Right lobe of liver (tissue), 6 donors: ENCODE data around the gene CACNA2D4. TPM values are rescaled to one million over a fixed set of nuclear protein-coding genes. Genes with fewer than 3 reads are reported as not detected.

Experiments
- ATAC-seq, 4 donors: fragments of 200-7000 bp; cut with Tn5 transposase; one replicate each; pipeline ENCODE4 v1.9.1; 2020; ENCODE audit warnings: mild to moderate bottlenecking in 4 of 4, moderate library complexity in 4 of 4
- DNase-seq, 3 donors: peaks; one replicate each; pipeline ENCODE4 v3.0.0-alpha.2; 2020
- H3K27ac ChIP-seq, 3 donors: fragments of 200-600 bp; one replicate each; pipeline ENCODE4 v1.8.0; 2022
- H3K27me3 ChIP-seq, 2 donors: fragments of 200-600 bp; one replicate each; pipeline ENCODE4 v1.8.0; 2022
- H3K36me3 ChIP-seq, 4 donors: fragments of 200-600 bp; sonication (generic) in 1 of 4; one replicate each; pipeline versions ENCODE4 v1.5.1 to v1.8.0; 2017 to 2022; ENCODE audit warnings: control low read depth in 1 of 4
- H3K4me1 ChIP-seq, 4 donors: fragments of 200-600 bp; sonication (generic) in 1 of 4; one replicate each; pipeline versions ENCODE4 v1.5.1 to v1.8.0; 2017 to 2022; ENCODE audit warnings: control low read depth in 1 of 4
- H3K4me3 ChIP-seq, 3 donors: fragments of 200-600 bp; one replicate each; pipeline ENCODE4 v1.8.0; 2022
- H3K9me3 ChIP-seq, 4 donors: fragments of 200-600 bp; sonication (generic) in 1 of 4; one replicate each; pipeline versions ENCODE4 v1.5.1 to v1.8.0; 2017 to 2022; ENCODE audit warnings: control low read depth in 1 of 4
- CTCF ChIP-seq, 4 donors: fragments of 200-600 bp in 3 of 4; fragments of 450-650 bp in 1 of 4; IDR thresholded peaks; one replicate each; pipeline versions ENCODE4 v1.5.1 to v1.8.0; 2016 to 2022; ENCODE audit warnings: antibody characterized with exemption in 4 of 4, mild to moderate bottlenecking in 2 of 4
- POLR2A ChIP-seq: fragments of 450-650 bp; IDR thresholded peaks from one replicate; pipeline ENCODE4 v1.6.1; 2017; ENCODE audit warnings: antibody characterized with exemption, mild to moderate bottlenecking
- WGBS: methylation state at CpG from one replicate; pipeline ENCODE4 v1.1.6; 2018; ENCODE audit warnings: low coverage, low lambda C conversion rate; ENCODE audit not compliant: insufficient coverage; ENCODE audit errors: missing lambda C conversion rate; 5-methylcytosine and 5-hydroxymethylcytosine counted together
- intact Hi-C, 2 donors: fragments of 100-400 bp; cut with DNase I; formaldehyde crosslinking; loops; one replicate each; pipeline versions ENCODE4 v1.11.2 to v1.14.1; 2022
- total RNA-seq, 6 experiments: library from RNA; depleted of rRNA in 2 of 6; stranded (reverse); fragments of >200 nt in 2 of 6; fragmentation: NEBNext Ultra II Directional in 3 of 6; extraction: Animal tissue kit (Norgen Biotek cat#: 25700) in 3 of 6; gene quantifications; one replicate each; pipeline versions ENCODE4 v1.1.0 to v1.2.4, GENCODE V29; 2016 to 2023
- donor health status: DM: no; HTN: yes; CAD: no.
- donor health status: DM: no; HTN: no; CAD: no.
- donor health status: DM: no; HTN: no; CAD: no.
- donor health status: DM: no; HTN: yes; CAD: no.
- donor health status: DM: no; HTN: yes; CAD: no.

Gene CACNA2D4
- total RNA-seq, 6 experiments from 2014 or later: 0.87 to 1.9 (median 0.96) TPM

DNA sequence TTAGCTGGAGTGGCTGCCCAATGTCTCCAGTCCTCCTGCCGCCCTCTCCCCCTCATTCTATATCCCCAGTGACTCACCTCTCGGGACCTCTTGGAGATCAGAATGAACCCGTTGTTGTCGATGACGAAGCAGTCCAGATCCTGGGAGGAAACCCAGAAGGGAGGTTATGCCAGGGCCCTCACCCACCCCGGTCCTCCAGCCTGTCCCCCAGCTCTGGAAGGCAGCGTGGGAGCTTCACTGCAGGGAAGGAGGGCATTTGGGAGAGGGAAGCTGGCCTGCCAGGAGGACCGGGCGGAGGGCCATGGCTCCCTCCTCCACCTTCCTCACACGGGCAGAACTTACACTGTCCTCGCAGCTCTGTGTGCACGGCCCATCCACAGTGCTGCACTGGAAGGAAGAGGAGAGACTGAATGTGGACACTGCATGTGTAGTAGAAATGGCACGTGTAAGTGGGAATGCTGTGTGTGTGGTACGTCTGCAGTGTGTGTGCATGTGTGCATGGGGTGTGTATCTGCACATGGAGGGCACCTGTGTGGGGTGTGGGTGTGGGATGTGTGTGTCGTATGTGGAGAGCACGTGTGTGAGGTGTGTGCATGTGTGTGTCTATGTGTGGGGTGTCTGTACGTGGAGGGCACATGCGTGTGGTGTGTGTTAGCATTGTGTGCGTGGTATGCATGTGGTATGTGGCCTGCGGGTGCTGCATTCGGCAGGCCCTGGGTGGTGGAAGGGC is 108.1 kb downstream of the CACNA2D4 start:
- no peaks in the 10 kb centered on the region for H3K4me1 ChIP-seq
- H3K4me3 ChIP-seq: no peak overlapping the region
- no peaks in the 10 kb centered on the region for H3K27me3 ChIP-seq
- ATAC-seq: no peak
- intact Hi-C loops: no loop called here
- TF ChIP-seq CTCF (IDR thresholded peaks at IDR 0.05): no peak
- TF ChIP-seq POLR2A: no peak
- DNase-seq: peak in 1 of 3 donors; percentile 17
- 82% methylated on average over 9 of the region's 21 CpGs for WGBS
- no peaks in the 10 kb centered on the region for H3K36me3 ChIP-seq
- H3K9me3 ChIP-seq: no peaks in the 10 kb centered on the region
- no peak overlapping the region for H3K27ac ChIP-seq

DNA sequence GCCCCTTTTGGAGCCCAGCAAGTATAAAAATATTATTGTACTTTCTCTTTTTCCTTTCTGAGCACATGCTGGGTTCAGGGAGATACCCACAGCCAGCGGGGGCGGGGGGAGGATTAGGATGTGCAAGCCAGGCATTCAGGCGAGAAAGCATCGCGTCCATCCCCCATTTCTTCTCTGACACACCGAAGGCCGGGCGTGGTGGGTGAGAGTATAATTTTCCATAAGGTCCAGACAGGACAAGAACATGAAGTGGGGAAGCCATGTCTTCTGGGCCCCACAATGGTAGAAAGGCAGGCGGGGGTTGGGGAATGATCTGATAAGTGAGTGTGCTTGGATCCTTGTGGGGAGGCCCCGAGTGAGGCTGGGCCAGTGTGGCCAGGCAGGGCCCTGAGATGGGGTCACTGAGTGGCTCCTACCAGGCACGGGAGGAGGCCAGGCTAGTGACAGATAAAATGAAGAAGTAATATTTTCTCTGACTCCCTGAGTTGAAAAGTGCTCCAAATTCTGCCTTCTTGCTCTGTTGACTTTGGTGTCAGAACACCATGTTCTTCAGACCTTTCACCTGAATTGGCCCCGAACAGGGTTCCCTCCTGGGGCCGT is 108.8 kb downstream of the CACNA2D4 start:
- no peaks in the 10 kb centered on the region for H3K36me3 ChIP-seq
- intact Hi-C loops: loop anchor here in 1 of 2 donors (5.0 to 10.0 kb wide), 2 partner anchors 118 to 225 kb away; no protein-coding TSS in a partner anchor
- no peak overlapping the region for H3K4me3 ChIP-seq
- H3K9me3 ChIP-seq: no peaks in the 10 kb centered on the region
- DNase-seq (peak in 1 of 3 donors; percentile 35), ATAC-seq (no peak)
- no peaks in the 10 kb centered on the region for H3K27me3 ChIP-seq
- 79% methylated on average over 7 of the region's 13 CpGs for WGBS
- no peaks in the 10 kb centered on the region for H3K4me1 ChIP-seq
- no peak overlapping the region for H3K27ac ChIP-seq
- TF ChIP-seq POLR2A: no peak
- TF ChIP-seq CTCF (IDR thresholded peaks at IDR 0.05): no peak

GRCh38 chr12:1808798-1809480 is 109.5 kb downstream of the CACNA2D4 start:
- Histone ChIP-seq H3K36me3 (no peaks in the 10 kb centered on the region), H3K27ac (no peak overlapping the region), H3K27me3 (no peaks in the 10 kb centered on the region), H3K4me1 (no peaks in the 10 kb centered on the region), H3K4me3 (no peak overlapping the region), H3K9me3 (no peaks in the 10 kb centered on the region)
- intact Hi-C loops: loop anchor here in 1 of 2 donors (5.0 to 10.0 kb wide), 2 partner anchors 118 to 226 kb away; no protein-coding TSS in a partner anchor
- ATAC-seq (no peak), DNase-seq (peak in 2 of 3 donors; percentile 16 to 53)
- no peak for TF ChIP-seq CTCF (IDR thresholded peaks at IDR 0.05)
- no peak for TF ChIP-seq POLR2A
- 81% methylated on average over 15 of the region's 22 CpGs for WGBS

GRCh38 chr12:1808036-1808797 is 110.2 kb downstream of the CACNA2D4 start:
- intact Hi-C loops: loop anchor here in 1 of 2 donors (5.0 to 10.0 kb wide), 2 partner anchors 119 to 227 kb away; no protein-coding TSS in a partner anchor
- Histone ChIP-seq H3K4me1 (no peaks in the 10 kb centered on the region), H3K9me3 (no peaks in the 10 kb centered on the region), H3K4me3 (no peak overlapping the region), H3K27me3 (no peaks in the 10 kb centered on the region), H3K27ac (no peak overlapping the region), H3K36me3 (no peaks in the 10 kb centered on the region)
- DNase-seq: peak in 2 of 3 donors; percentile 17 to 52
- 72% methylated on average over 13 of the region's 19 CpGs for WGBS
- TF ChIP-seq CTCF (IDR thresholded peaks at IDR 0.05): no peak
- TF ChIP-seq POLR2A: no peak
- no peak for ATAC-seq
